HEK293 (cell line): ENCODE measurements around the gene MPZL3.

Experiments
- CTCF ChIA-PET: fragments of 350-600 bp; formaldehyde crosslinking; extraction: SDS; loops from one replicate; lab custom pipeline; 2021; ENCODE audit warnings: antibody characterized with exemption; lab: Yijun Ruan, JAX
- POLR2A ChIA-PET: fragments of 300-600 bp; formaldehyde crosslinking; extraction: SDS; loops from one replicate; lab custom pipeline; 2020; ENCODE audit warnings: antibody characterized with exemption, inconsistent platforms; lab: Yijun Ruan, JAX
- H3K27ac ChIP-seq: fragments of 200-500 bp; sonication (Bioruptor generic); 2 replicates; pipeline ENCODE4 v1.5.1; 2014; ENCODE audit warnings: low read depth, low read length, control low read depth, inconsistent platforms; ENCODE audit errors: extremely low read depth
- H3K36me3 ChIP-seq, 2 experiments: fragments of 200-500 bp in 1 of 2; sonication (Bioruptor generic) in 1 of 2; 1 replicate in 1 of 2; 2 replicates in 1 of 2; pipeline ENCODE4 v1.5.1; 2014 to 2017; ENCODE audit warnings: inconsistent platforms in 2 of 2, low read length in 2 of 2; ENCODE audit not compliant: control insufficient read depth in 2 of 2, insufficient read depth in 1 of 2
- H3K4me1 ChIP-seq: fragments of 200-500 bp; sonication (Bioruptor generic); 2 replicates; pipeline ENCODE4 v1.5.1; 2014; ENCODE audit warnings: mild to moderate bottlenecking, low read length, inconsistent platforms; ENCODE audit not compliant: control insufficient read depth, insufficient read depth
- H3K4me3 ChIP-seq: 2 replicates; pipeline ENCODE4 v1.5.1; 2011; ENCODE audit warnings: low read depth, mild to moderate bottlenecking, control low read depth, low read length, moderate library complexity
- H3K9me3 ChIP-seq: fragments of 200-500 bp; sonication (Bioruptor generic); 2 replicates; pipeline ENCODE4 v1.5.1; 2014; ENCODE audit warnings: low read depth, low read length, inconsistent platforms; ENCODE audit not compliant: control insufficient read depth, insufficient read depth
- GLIS2 ChIP-seq: fragments of 450-650 bp; formaldehyde crosslinking; IDR thresholded peaks from 2 replicates; pipeline ENCODE4 v1.5.1; 2016; ENCODE audit warnings: missing biosample characterization, missing genetic modification characterization
- HOXC10 ChIP-seq: sonication (generic); formaldehyde crosslinking; IDR thresholded peaks from 2 replicates; pipeline ENCODE4 v1.8.1; 2023; ENCODE audit warnings: mild to moderate bottlenecking, missing genetic modification reagents
- KLF7 ChIP-seq: fragments of 450-650 bp; formaldehyde crosslinking; IDR thresholded peaks from 2 replicates; pipeline ENCODE4 v1.5.1; 2016; ENCODE audit warnings: missing biosample characterization, missing genetic modification characterization, borderline replicate concordance
- SP2 ChIP-seq: fragments of 450-650 bp; formaldehyde crosslinking; IDR thresholded peaks from 2 replicates; pipeline ENCODE4 v1.5.1; 2016; ENCODE audit warnings: missing biosample characterization, missing genetic modification characterization
- TRIM28 ChIP-seq: IDR thresholded peaks from 2 replicates; pipeline ENCODE4 v1.6.1; 2011; ENCODE audit warnings: low read length, control low read depth, borderline replicate concordance
- ZBTB1 ChIP-seq: fragments of 450-650 bp; formaldehyde crosslinking; IDR thresholded peaks from 2 replicates; pipeline ENCODE4 v1.5.1; 2016; ENCODE audit warnings: missing biosample characterization, missing genetic modification characterization
- ZBTB20 ChIP-seq: fragments of 450-650 bp; formaldehyde crosslinking; IDR thresholded peaks from 2 replicates; pipeline ENCODE4 v1.5.1; 2016; ENCODE audit warnings: missing biosample characterization, missing genetic modification characterization
- ZFP3 ChIP-seq: fragments of 450-650 bp; formaldehyde crosslinking; IDR thresholded peaks from 2 replicates; pipeline ENCODE4 v1.5.1; 2016; ENCODE audit warnings: low read depth, missing biosample characterization, missing genetic modification characterization
- ZNF121 ChIP-seq: fragments of 450-650 bp; formaldehyde crosslinking; IDR thresholded peaks from 2 replicates; pipeline ENCODE4 v1.5.1; 2016; ENCODE audit warnings: missing biosample characterization, missing genetic modification characterization
- ZNF133 ChIP-seq: fragments of 450-650 bp; formaldehyde crosslinking; IDR thresholded peaks from 2 replicates; pipeline ENCODE4 v1.5.1; 2016; ENCODE audit warnings: missing biosample characterization, missing genetic modification characterization
- ZNF157 ChIP-seq: fragments of 450-650 bp; formaldehyde crosslinking; IDR thresholded peaks from 2 replicates; pipeline ENCODE4 v1.5.1; 2016; ENCODE audit warnings: missing biosample characterization, missing genetic modification characterization
- ZNF214 ChIP-seq: fragments of 450-650 bp; formaldehyde crosslinking; IDR thresholded peaks from 2 replicates; pipeline ENCODE4 v1.5.1; 2017; ENCODE audit warnings: missing biosample characterization, mild to moderate bottlenecking, missing genetic modification characterization, borderline replicate concordance
- ZNF221 ChIP-seq: fragments of 450-650 bp; formaldehyde crosslinking; IDR thresholded peaks from 2 replicates; pipeline ENCODE4 v1.5.1; 2017; ENCODE audit warnings: missing biosample characterization, missing genetic modification characterization, borderline replicate concordance
- ZNF24 ChIP-seq: fragments of 450-650 bp; formaldehyde crosslinking; IDR thresholded peaks from 2 replicates; pipeline ENCODE4 v1.5.1; 2016; ENCODE audit warnings: missing biosample characterization, missing genetic modification characterization
- ZNF311 ChIP-seq: fragments of 450-650 bp; formaldehyde crosslinking; IDR thresholded peaks from 2 replicates; pipeline ENCODE4 v1.5.1; 2017; ENCODE audit warnings: missing biosample characterization, missing genetic modification characterization, borderline replicate concordance
- ZNF354C ChIP-seq: fragments of 450-650 bp; formaldehyde crosslinking; IDR thresholded peaks from 2 replicates; pipeline ENCODE4 v1.5.1; 2016; ENCODE audit warnings: missing biosample characterization, missing genetic modification characterization, low read depth, borderline replicate concordance
- ZNF394 ChIP-seq: fragments of 450-650 bp; formaldehyde crosslinking; IDR thresholded peaks from 2 replicates; pipeline ENCODE4 v1.5.1; 2016; ENCODE audit warnings: missing biosample characterization, missing genetic modification characterization, mild to moderate bottlenecking, moderate library complexity, borderline replicate concordance
- ZNF473 ChIP-seq: fragments of 450-650 bp; formaldehyde crosslinking; IDR thresholded peaks from 2 replicates; pipeline ENCODE4 v1.5.1; 2017; ENCODE audit warnings: missing biosample characterization, missing genetic modification characterization
- ZNF518A ChIP-seq: fragments of 450-650 bp; formaldehyde crosslinking; conservative IDR thresholded peaks from 2 replicates; pipeline ENCODE4 v1.5.1; 2016; ENCODE audit warnings: low read depth, missing biosample characterization, missing genetic modification characterization
- ZNF521 ChIP-seq: fragments of 450-650 bp; formaldehyde crosslinking; IDR thresholded peaks from 2 replicates; pipeline ENCODE4 v1.5.1; 2017; ENCODE audit warnings: missing biosample characterization, mild to moderate bottlenecking, missing genetic modification characterization
- ZNF548 ChIP-seq: fragments of 450-650 bp; formaldehyde crosslinking; IDR thresholded peaks from 2 replicates; pipeline ENCODE4 v1.5.1; 2016; ENCODE audit warnings: missing biosample characterization, missing genetic modification characterization
- ZNF600 ChIP-seq: fragments of 450-650 bp; formaldehyde crosslinking; IDR thresholded peaks from 2 replicates; pipeline ENCODE4 v1.5.1; 2016; ENCODE audit warnings: missing biosample characterization, missing genetic modification characterization
- ZNF654 ChIP-seq: fragments of 450-650 bp; formaldehyde crosslinking; IDR thresholded peaks from 2 replicates; pipeline ENCODE4 v1.5.1; 2016; ENCODE audit warnings: low read depth, missing biosample characterization, missing genetic modification characterization
- ZNF660 ChIP-seq: fragments of 450-650 bp; IDR thresholded peaks from 2 replicates; pipeline ENCODE4 v1.5.1; 2018; ENCODE audit warnings: missing biosample characterization, mild to moderate bottlenecking, missing genetic modification characterization
- ZNF677 ChIP-seq: fragments of 450-650 bp; IDR thresholded peaks from 2 replicates; pipeline ENCODE4 v1.5.0; 2018; ENCODE audit warnings: missing biosample characterization, mild to moderate bottlenecking, missing genetic modification characterization, moderate library complexity
- ZNF747 ChIP-seq: fragments of 450-650 bp; formaldehyde crosslinking; IDR thresholded peaks from 2 replicates; pipeline ENCODE4 v1.5.1; 2016; ENCODE audit warnings: missing biosample characterization, missing genetic modification characterization
- ZSCAN23 ChIP-seq: fragments of 450-650 bp; formaldehyde crosslinking; IDR thresholded peaks from 2 replicates; pipeline ENCODE4 v1.5.1; 2016; ENCODE audit warnings: missing biosample characterization, missing genetic modification characterization
- ZXDB ChIP-seq: fragments of 450-650 bp; formaldehyde crosslinking; IDR thresholded peaks from 2 replicates; pipeline ENCODE4 v1.5.1; 2016; ENCODE audit warnings: missing biosample characterization, missing genetic modification characterization
- TF ChIP-seq, protein P1 (sequence below): fragments of 450-650 bp; formaldehyde crosslinking; conservative IDR thresholded peaks from 2 replicates; pipeline ENCODE4 v1.5.1; 2016; ENCODE audit warnings: low read depth, missing biosample characterization, missing genetic modification characterization
- TF ChIP-seq, protein P2 (sequence below): fragments of 450-650 bp; formaldehyde crosslinking; IDR thresholded peaks from 2 replicates; pipeline ENCODE4 v1.5.1; 2017; ENCODE audit warnings: missing biosample characterization, missing genetic modification characterization

MPZL3 gene

GRCh38 chr11:118180300-118180703 is 71.9 kb downstream of the MPZL3 start:
- ChIA-PET POLR2A (interaction anchor here (0.5 to 1.0 kb wide), 3 partner anchors 28 to 441 kb away, joined by 3 to 4 read pairs (median 3); partner anchors contain the start of gene SCN4B), CTCF (interaction anchor here (0.5 to 4.3 kb wide), 6 partner anchors 9 to 1349 kb away, joined by 3 to 44 read pairs (median 5); no protein-coding TSS in a partner anchor)
- Histone ChIP-seq H3K9me3 (no peaks in the 10 kb centered on the region), H3K4me1 (no peaks in the 10 kb centered on the region), H3K36me3 (no peaks in the 10 kb centered on the region), H3K27ac (no peak overlapping the region), H3K4me3 (no peak overlapping the region)
- TF ChIP-seq ZNF518A (no peak), HOXC10 (CRISPR knock-in tag) (no peak), ZNF354C (tag by site-specific recombination) (no peak), ZNF747 (no peak), ZNF600 (tag by site-specific recombination) (peak; percentile 82), ZNF311 (no peak), GLIS2 (tag by site-specific recombination) (no peak), ZNF473 (no peak), ZNF221 (no peak), ZNF548 (tag by site-specific recombination) (no peak), ZNF157 (tag by site-specific recombination) (no peak), ZNF677 (no peak), ZXDB (tag by site-specific recombination) (peak; percentile 46; the same call in 1 of the 2 replicates), ZNF521 (tag by site-specific recombination) (no peak), KLF7 (tag by site-specific recombination) (no peak), ZBTB20 (tag by site-specific recombination) (peak; percentile 26; the same call in 1 of the 2 replicates), ZFP3 (tag by site-specific recombination) (no peak), ZNF214 (tag by site-specific recombination) (no peak), SP2 (tag by site-specific recombination) (no peak), ZSCAN23 (tag by site-specific recombination) (no peak), ZBTB1 (tag by site-specific recombination) (no peak), ZNF660 (tag by site-specific recombination) (no peak), ZNF121 (tag by site-specific recombination) (peak; percentile 88), ZNF133 (tag by site-specific recombination) (no peak), TRIM28 (no peak), ZNF394 (tag by site-specific recombination) (no peak), ZNF24 (no peak), ZNF654 (tag by site-specific recombination) (no peak)
- TF ChIP-seq, protein P1, sequence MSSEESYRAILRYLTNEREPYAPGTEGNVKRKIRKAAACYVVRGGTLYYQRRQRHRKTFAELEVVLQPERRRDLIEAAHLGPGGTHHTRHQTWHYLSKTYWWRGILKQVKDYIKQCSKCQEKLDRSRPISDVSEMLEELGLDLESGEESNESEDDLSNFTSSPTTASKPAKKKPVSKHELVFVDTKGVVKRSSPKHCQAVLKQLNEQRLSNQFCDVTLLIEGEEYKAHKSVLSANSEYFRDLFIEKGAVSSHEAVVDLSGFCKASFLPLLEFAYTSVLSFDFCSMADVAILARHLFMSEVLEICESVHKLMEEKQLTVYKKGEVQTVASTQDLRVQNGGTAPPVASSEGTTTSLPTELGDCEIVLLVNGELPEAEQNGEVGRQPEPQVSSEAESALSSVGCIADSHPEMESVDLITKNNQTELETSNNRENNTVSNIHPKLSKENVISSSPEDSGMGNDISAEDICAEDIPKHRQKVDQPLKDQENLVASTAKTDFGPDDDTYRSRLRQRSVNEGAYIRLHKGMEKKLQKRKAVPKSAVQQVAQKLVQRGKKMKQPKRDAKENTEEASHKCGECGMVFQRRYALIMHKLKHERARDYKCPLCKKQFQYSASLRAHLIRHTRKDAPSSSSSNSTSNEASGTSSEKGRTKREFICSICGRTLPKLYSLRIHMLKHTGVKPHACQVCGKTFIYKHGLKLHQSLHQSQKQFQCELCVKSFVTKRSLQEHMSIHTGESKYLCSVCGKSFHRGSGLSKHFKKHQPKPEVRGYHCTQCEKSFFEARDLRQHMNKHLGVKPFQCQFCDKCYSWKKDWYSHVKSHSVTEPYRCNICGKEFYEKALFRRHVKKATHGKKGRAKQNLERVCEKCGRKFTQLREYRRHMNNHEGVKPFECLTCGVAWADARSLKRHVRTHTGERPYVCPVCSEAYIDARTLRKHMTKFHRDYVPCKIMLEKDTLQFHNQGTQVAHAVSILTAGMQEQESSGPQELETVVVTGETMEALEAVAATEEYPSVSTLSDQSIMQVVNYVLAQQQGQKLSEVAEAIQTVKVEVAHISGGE (tag by site-specific recombination) = no peak
- TF ChIP-seq, protein P2, sequence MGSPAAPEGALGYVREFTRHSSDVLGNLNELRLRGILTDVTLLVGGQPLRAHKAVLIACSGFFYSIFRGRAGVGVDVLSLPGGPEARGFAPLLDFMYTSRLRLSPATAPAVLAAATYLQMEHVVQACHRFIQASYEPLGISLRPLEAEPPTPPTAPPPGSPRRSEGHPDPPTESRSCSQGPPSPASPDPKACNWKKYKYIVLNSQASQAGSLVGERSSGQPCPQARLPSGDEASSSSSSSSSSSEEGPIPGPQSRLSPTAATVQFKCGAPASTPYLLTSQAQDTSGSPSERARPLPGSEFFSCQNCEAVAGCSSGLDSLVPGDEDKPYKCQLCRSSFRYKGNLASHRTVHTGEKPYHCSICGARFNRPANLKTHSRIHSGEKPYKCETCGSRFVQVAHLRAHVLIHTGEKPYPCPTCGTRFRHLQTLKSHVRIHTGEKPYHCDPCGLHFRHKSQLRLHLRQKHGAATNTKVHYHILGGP (tag by site-specific recombination) = no peak
